GM23338 (cell line): Measurements from ENCODE around the gene EEF1G. TPM values are rescaled to one million over a fixed set of nuclear protein-coding genes. Genes with fewer than 3 reads are reported as not detected.

Experiments
- ATAC-seq: fragments of 200-7000 bp; cut with Tn5 transposase; 3 replicates; pipeline ENCODE4 v1.9.1; 2020
- DNase-seq: peaks from one replicate; pipeline ENCODE4 v3.0.0-alpha.2; 2015; ENCODE audit warnings: low spot score
- H2AFZ ChIP-seq: fragments of 200-600 bp; sonication (generic); 2 replicates; pipeline ENCODE4 v1.8.0; 2016; ENCODE audit warnings: antibody characterized with exemption, mild to moderate bottlenecking, moderate library complexity
- H3F3A ChIP-seq: fragments of 200-600 bp; sonication (generic); replicated peaks from 2 replicates; pipeline ENCODE4 v1.8.0; 2017; ENCODE audit warnings: antibody characterized with exemption, mixed run types, low read depth
- H3K27ac ChIP-seq: fragments of 200-600 bp; sonication (generic); 2 replicates; pipeline ENCODE4 v1.6.1; 2016; ENCODE audit warnings: low read depth
- H3K27me3 ChIP-seq: fragments of 200-600 bp; sonication (generic); 2 replicates; pipeline ENCODE4 v1.8.0; 2016; ENCODE audit warnings: mild to moderate bottlenecking, mixed run types, moderate library complexity; ENCODE audit not compliant: insufficient read depth
- H3K36me3 ChIP-seq: fragments of 200-600 bp; sonication (generic); 2 replicates; pipeline ENCODE4 v1.8.0; 2016; ENCODE audit warnings: mild to moderate bottlenecking; ENCODE audit not compliant: insufficient read depth
- H3K4me1 ChIP-seq: fragments of 200-600 bp; sonication (generic); 2 replicates; pipeline ENCODE4 v1.8.0; 2016; ENCODE audit warnings: mild to moderate bottlenecking, moderate library complexity; ENCODE audit not compliant: insufficient read depth
- H3K4me2 ChIP-seq: fragments of 200-600 bp; sonication (generic); 2 replicates; pipeline ENCODE4 v1.7.1; 2017; ENCODE audit warnings: mixed run types
- H3K4me3 ChIP-seq: fragments of 200-600 bp; sonication (generic); 2 replicates; pipeline ENCODE4 v1.6.1; 2016; ENCODE audit warnings: mixed run types
- H3K79me2 ChIP-seq: fragments of 200-600 bp; sonication (generic); replicated peaks from 2 replicates; pipeline ENCODE4 v1.8.0; 2017; ENCODE audit warnings: mild to moderate bottlenecking; ENCODE audit not compliant: insufficient read depth
- H3K9me2 ChIP-seq: fragments of 200-600 bp; sonication (generic); 2 replicates; pipeline ENCODE4 v1.8.0; 2017; ENCODE audit not compliant: insufficient read depth
- H4K20me1 ChIP-seq: fragments of 200-600 bp; sonication (generic); replicated peaks from 2 replicates; pipeline ENCODE4 v1.8.0; 2017; ENCODE audit warnings: mild to moderate bottlenecking; ENCODE audit not compliant: insufficient read depth
- H3K27ac Mint-ChIP-seq: 2 replicates; pipeline ENCODE4 v1.8.0; 2020; ENCODE audit warnings: inconsistent platforms, mild to moderate bottlenecking, moderate library complexity, mixed read lengths
- H3K27me3 Mint-ChIP-seq: 3 replicates; pipeline ENCODE4 v1.8.0; 2022; ENCODE audit warnings: low read depth, mild to moderate bottlenecking, moderate library complexity, mixed read lengths, inconsistent platforms; ENCODE audit not compliant: insufficient read depth, poor library complexity
- H3K36me3 Mint-ChIP-seq: 3 replicates; pipeline ENCODE4 v1.8.0; 2021; ENCODE audit warnings: low read depth, mild to moderate bottlenecking, inconsistent platforms, moderate library complexity, mixed read lengths
- H3K4me1 Mint-ChIP-seq: 3 replicates; pipeline ENCODE4 v1.8.0; 2020; ENCODE audit warnings: mild to moderate bottlenecking, inconsistent platforms, mixed read lengths
- H3K4me3 Mint-ChIP-seq: 3 replicates; pipeline ENCODE4 v1.8.0; 2021; ENCODE audit warnings: moderate library complexity, mild to moderate bottlenecking, inconsistent platforms, mixed read lengths
- H3K9me3 Mint-ChIP-seq: 3 replicates; pipeline ENCODE4 v1.8.0; 2020; ENCODE audit warnings: moderate library complexity, mild to moderate bottlenecking, inconsistent platforms, mixed read lengths
- CREB1 ChIP-seq: fragments of 250-450 bp; sonication (Bioruptor Pico); IDR thresholded peaks from 2 replicates; pipeline ENCODE4 v1.5.0; 2020; ENCODE audit warnings: low read depth, mild to moderate bottlenecking, moderate library complexity
- CTCF ChIP-seq, 2 experiments: fragments of 200-600 bp in 1 of 2; sonication (generic) in 1 of 2; conservative IDR thresholded peaks; 2 replicates each; pipeline versions ENCODE4 v1.5.1 to v1.6.1; 2016 to 2017; ENCODE audit warnings: antibody characterized with exemption in 2 of 2, low read depth in 2 of 2, mild to moderate bottlenecking in 2 of 2, moderate library complexity in 1 of 2
- ETS1 ChIP-seq: IDR thresholded peaks from 2 replicates; pipeline ENCODE4 v1.6.1; 2016; ENCODE audit warnings: antibody characterized with exemption
- EZH2 ChIP-seq: fragments of 200-600 bp; sonication (generic); IDR thresholded peaks from one replicate; pipeline ENCODE4 v1.8.0; 2017; ENCODE audit warnings: antibody characterized with exemption, mild to moderate bottlenecking, low read depth; ENCODE audit not compliant: unreplicated experiment
- EZH2phosphoT487 ChIP-seq: fragments of 200-600 bp; sonication (generic); IDR thresholded peaks from one replicate; pipeline ENCODE4 v1.8.1; 2018; ENCODE audit warnings: antibody characterized with exemption; ENCODE audit not compliant: unreplicated experiment
- JUNB ChIP-seq: IDR thresholded peaks from one replicate; pipeline ENCODE4 v1.6.1; 2016; ENCODE audit warnings: antibody characterized with exemption; ENCODE audit not compliant: unreplicated experiment
- NANOG ChIP-seq: IDR thresholded peaks from 2 replicates; pipeline ENCODE4 v1.6.1; 2016; ENCODE audit warnings: antibody characterized with exemption, borderline replicate concordance
- POLR2AphosphoS5 ChIP-seq: IDR thresholded peaks from 2 replicates; pipeline ENCODE4 v1.6.1; 2016; ENCODE audit warnings: antibody characterized with exemption, low read depth
- REST ChIP-seq: IDR thresholded peaks from one replicate; pipeline ENCODE4 v1.6.1; 2018; ENCODE audit warnings: antibody characterized with exemption; ENCODE audit not compliant: unreplicated experiment
- STAT1 ChIP-seq: IDR thresholded peaks from one replicate; pipeline ENCODE4 v1.6.1; 2016; ENCODE audit warnings: antibody characterized with exemption; ENCODE audit not compliant: unreplicated experiment
- ZNF114 ChIP-seq: fragments of 250-450 bp; sonication (Bioruptor Pico); IDR thresholded peaks from 2 replicates; pipeline ENCODE4 v1.5.0; 2020; ENCODE audit warnings: mild to moderate bottlenecking, moderate library complexity
- ZNF331 ChIP-seq: fragments of 250-450 bp; sonication (Bioruptor Pico); IDR thresholded peaks from 2 replicates; pipeline ENCODE4 v1.5.0; 2020; ENCODE audit warnings: low read depth, mild to moderate bottlenecking, moderate library complexity
- ZNF462 ChIP-seq: fragments of 250-450 bp; sonication (Bioruptor Pico); IDR thresholded peaks from 2 replicates; pipeline ENCODE4 v1.5.0; 2020; ENCODE audit warnings: mild to moderate bottlenecking, moderate library complexity
- polyA plus RNA-seq: library from polyadenylated mRNA; unstranded; fragments of >200 nt; fragmentation: Nextera tagmentation; extraction: Ambion mirVana; gene quantifications from 2 replicates; pipeline ENCODE4 v1.2.1, GENCODE V29; 2016
- total RNA-seq: library from RNA; depleted of rRNA; stranded (reverse); fragments of >200 nt; shearing (Covaris generic); gene quantifications from 2 replicates; pipeline ENCODE4 v1.2.3, GENCODE V29; 2014

Gene EEF1G
- total and polyA plus RNA-seq, 2 experiments from 2014 or later: 696 to 1,316 TPM

GRCh38 chr11:62610403-62610802 is 36.7 kb upstream of the EEF1G start:
- Histone ChIP-seq H3K4me2 (no peak overlapping the region), H2AFZ (no peak overlapping the region), H3K4me1 (peaks cover 8% of the 10 kb centered on the region; the same call in 1 of the 2 replicates), H3F3A (peaks cover 20% of the 10 kb centered on the region), H4K20me1 (no peaks in the 10 kb centered on the region), H3K36me3 (no peaks in the 10 kb centered on the region), H3K9me2 (no peaks in the 10 kb centered on the region), H3K27me3 (peaks cover 11% of the 10 kb centered on the region; the same call in 1 of the 2 replicates), H3K27ac (no peak overlapping the region), H3K79me2 (no peaks in the 10 kb centered on the region), H3K4me3 (no peak overlapping the region)
- DNase-seq (no peak), ATAC-seq (no peak)
- H3K27ac Mint-ChIP-seq: no peak overlapping the region
- H3K36me3 Mint-ChIP-seq: peaks cover 7% of the 10 kb centered on the region; the same call in 1 of the 3 replicates
- H3K4me1 Mint-ChIP-seq: peaks cover 49% of the 10 kb centered on the region
- TF ChIP-seq POLR2AphosphoS5: no peak
- TF ChIP-seq CREB1 (CRISPR knock-in tag): no peak
- no peak for TF ChIP-seq JUNB
- TF ChIP-seq ZNF462 (CRISPR knock-in tag): no peak
- TF ChIP-seq NANOG: no peak
- TF ChIP-seq ZNF331 (CRISPR knock-in tag): no peak
- TF ChIP-seq EZH2phosphoT487: no peak
- TF ChIP-seq REST: no peak
- TF ChIP-seq ETS1: no peak
- no peak for TF ChIP-seq ZNF114 (CRISPR knock-in tag)
- TF ChIP-seq EZH2: no peak
- no peak for TF ChIP-seq CTCF (conservative IDR thresholded peaks at IDR 0.05; ENCODE audit: low read depth in 2 of 2)
- no peak for TF ChIP-seq STAT1
- peaks cover 26% of the 10 kb centered on the region for H3K27me3 Mint-ChIP-seq
- H3K4me3 Mint-ChIP-seq: peak overlapping the region; percentile 23; the same call in 1 of the 3 replicates
- H3K9me3 Mint-ChIP-seq: peaks cover 4% of the 10 kb centered on the region; the same call in 2 of the 3 replicates
